RWPE2 (cell line): Measurements from ENCODE around the gene NUP214.

Experiments used
- ATAC-seq: fragments of 200-7000 bp; cut with Tn5 transposase; 3 replicates; pipeline ENCODE4 v1.9.1; 2021; ENCODE audit warnings: low read depth
- DNase-seq: peaks from one replicate; pipeline ENCODE4 v3.0.0-alpha.2; 2020; ENCODE audit warnings: low spot score
- H3K27ac ChIP-seq: fragments of 450-650 bp; 2 replicates; pipeline ENCODE4 v1.5.1; 2017; ENCODE audit warnings: mild to moderate bottlenecking; ENCODE audit not compliant: poor library complexity, severe bottlenecking
- H3K27me3 ChIP-seq: fragments of 250-450 bp; sonication (Bioruptor Pico); 2 replicates; pipeline ENCODE4 v1.5.1; 2021; ENCODE audit warnings: mild to moderate bottlenecking, moderate library complexity; ENCODE audit not compliant: insufficient read depth, poor library complexity, severe bottlenecking
- H3K36me3 ChIP-seq: fragments of 250-450 bp; sonication (Bioruptor Pico); 2 replicates; pipeline ENCODE4 v1.5.1; 2020; ENCODE audit warnings: low read depth, mild to moderate bottlenecking, moderate library complexity
- H3K4me1 ChIP-seq: fragments of 250-450 bp; sonication (Bioruptor Pico); 2 replicates; pipeline ENCODE4 v1.5.1; 2021; ENCODE audit warnings: mild to moderate bottlenecking, moderate library complexity; ENCODE audit not compliant: insufficient read depth, poor library complexity, severe bottlenecking
- H3K4me3 ChIP-seq: fragments of 250-450 bp; sonication (Bioruptor Pico); 2 replicates; pipeline ENCODE4 v1.5.1; 2021; ENCODE audit warnings: mild to moderate bottlenecking, moderate library complexity; ENCODE audit not compliant: severe bottlenecking
- H3K9me3 ChIP-seq: fragments of 250-450 bp; sonication (Bioruptor Pico); 2 replicates; pipeline ENCODE4 v1.5.1; 2021; ENCODE audit warnings: mild to moderate bottlenecking, moderate library complexity; ENCODE audit not compliant: severe bottlenecking
- TF ChIP-seq, protein P1 (sequence below): fragments of 450-650 bp; IDR thresholded peaks from one replicate; pipeline ENCODE4 v1.5.1; 2017; ENCODE audit warnings: mild to moderate bottlenecking, moderate library complexity; ENCODE audit not compliant: poor library complexity, severe bottlenecking

The NUP214 gene

DNA sequence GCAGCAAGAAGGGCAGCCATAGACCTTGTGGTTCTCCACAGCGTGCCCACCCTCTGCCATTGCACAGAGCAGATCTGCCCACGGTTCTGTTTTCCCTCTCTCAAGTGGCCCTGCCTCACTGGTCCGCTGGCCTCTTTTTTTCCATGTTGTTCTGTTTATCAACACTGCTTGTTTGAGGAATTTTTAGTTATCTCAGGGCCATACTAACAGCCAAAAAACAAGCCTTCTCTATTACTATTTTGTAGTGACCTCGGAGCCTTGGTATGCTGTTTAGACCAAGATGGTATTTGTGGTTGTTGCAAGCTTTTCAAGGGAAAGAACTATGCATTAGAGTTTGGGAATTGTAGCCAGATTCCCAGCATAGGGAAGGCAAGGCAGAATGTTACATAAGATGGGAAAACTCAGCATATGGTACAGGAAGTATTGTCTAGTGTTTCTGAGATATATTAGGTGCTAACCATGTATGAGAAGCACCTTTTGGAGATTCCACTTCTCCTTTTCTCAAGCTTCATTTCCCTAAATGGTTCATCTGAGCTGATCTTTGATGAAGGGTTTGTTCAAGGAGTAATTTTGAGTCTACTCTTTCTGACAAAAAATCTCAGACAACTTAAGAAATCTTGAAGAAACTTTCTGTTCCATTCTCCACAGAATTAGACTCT is 54.3 kb downstream of the NUP214 start:
- H3K4me1 ChIP-seq, result no peaks in the 10 kb centered on the region
- no peak for DNase-seq
- H3K36me3 ChIP-seq, result peaks cover 86% of the 10 kb centered on the region
- no peaks in the 10 kb centered on the region for H3K27me3 ChIP-seq
- peaks cover 22% of the 10 kb centered on the region for H3K9me3 ChIP-seq
- TF ChIP-seq, protein P1, sequence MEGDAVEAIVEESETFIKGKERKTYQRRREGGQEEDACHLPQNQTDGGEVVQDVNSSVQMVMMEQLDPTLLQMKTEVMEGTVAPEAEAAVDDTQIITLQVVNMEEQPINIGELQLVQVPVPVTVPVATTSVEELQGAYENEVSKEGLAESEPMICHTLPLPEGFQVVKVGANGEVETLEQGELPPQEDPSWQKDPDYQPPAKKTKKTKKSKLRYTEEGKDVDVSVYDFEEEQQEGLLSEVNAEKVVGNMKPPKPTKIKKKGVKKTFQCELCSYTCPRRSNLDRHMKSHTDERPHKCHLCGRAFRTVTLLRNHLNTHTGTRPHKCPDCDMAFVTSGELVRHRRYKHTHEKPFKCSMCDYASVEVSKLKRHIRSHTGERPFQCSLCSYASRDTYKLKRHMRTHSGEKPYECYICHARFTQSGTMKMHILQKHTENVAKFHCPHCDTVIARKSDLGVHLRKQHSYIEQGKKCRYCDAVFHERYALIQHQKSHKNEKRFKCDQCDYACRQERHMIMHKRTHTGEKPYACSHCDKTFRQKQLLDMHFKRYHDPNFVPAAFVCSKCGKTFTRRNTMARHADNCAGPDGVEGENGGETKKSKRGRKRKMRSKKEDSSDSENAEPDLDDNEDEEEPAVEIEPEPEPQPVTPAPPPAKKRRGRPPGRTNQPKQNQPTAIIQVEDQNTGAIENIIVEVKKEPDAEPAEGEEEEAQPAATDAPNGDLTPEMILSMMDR, result no peak
- H3K27ac ChIP-seq, result no peak overlapping the region
- ATAC-seq, result 0 out of 3 replicates have a peak, but pooled peaks have one; percentile 33
- H3K4me3 ChIP-seq, result no peak overlapping the region

DNA sequence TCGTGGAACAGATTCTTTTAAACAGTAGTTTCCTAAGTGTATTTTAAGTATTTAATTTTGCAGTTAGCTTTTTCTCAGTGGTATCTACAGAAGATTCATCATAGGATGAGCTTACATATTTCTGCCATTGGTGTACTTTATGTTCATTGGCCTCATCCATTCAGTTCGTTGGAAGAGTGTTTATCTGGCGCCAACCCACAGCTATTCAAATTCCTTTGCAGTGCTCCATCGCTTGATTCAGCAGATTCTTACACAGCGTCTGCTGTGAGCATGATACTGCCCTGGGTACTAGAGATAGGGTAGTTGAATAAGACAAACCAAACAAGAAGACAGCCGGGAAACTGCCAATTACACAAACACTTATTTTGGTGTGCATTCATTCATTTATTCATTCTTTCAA is 55.1 kb downstream of the NUP214 start:
- DNase-seq (no peak), ATAC-seq (no peak)
- no peak overlapping the region for H3K4me3 ChIP-seq
- no peaks in the 10 kb centered on the region for H3K27me3 ChIP-seq
- no peaks in the 10 kb centered on the region for H3K4me1 ChIP-seq
- peaks cover 22% of the 10 kb centered on the region for H3K9me3 ChIP-seq
- H3K36me3 ChIP-seq, result peaks cover 86% of the 10 kb centered on the region
- TF ChIP-seq, protein P1, result no peak
- H3K27ac ChIP-seq, result no peak overlapping the region

DNA sequence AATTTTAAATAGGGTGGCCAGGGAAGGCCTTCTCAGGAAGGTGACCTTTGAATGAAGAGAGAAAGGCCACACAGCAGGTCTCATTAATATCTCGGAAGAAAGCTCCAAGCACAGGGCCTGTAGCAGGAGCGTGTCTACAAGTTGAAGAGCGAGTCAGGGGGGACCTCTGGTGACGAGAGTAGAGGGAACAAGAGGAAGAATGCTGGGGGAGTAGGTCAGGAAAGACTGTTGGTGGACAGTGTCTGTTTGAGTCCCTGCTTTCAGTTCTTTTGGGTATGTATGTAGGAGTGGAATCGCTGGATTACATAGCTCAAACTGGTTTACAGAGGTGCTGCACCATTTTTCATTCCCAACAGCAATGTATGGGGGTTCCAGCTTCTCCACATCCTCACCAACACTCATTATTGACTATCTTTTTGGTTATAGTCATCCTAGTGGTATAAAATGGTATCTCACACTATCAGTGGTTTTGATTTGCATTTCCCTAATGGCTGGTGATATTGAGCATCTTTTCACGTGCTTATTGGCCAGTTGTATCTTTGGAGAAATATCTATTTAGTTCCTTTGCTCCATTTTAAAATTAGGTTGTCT is 55.8 kb downstream of the NUP214 start:
- no peaks in the 10 kb centered on the region for H3K4me1 ChIP-seq
- no peak overlapping the region for H3K4me3 ChIP-seq
- H3K9me3 ChIP-seq, result peaks cover 22% of the 10 kb centered on the region
- no peak overlapping the region for H3K27ac ChIP-seq
- TF ChIP-seq, protein P1, result no peak
- 0 out of 3 replicates have a peak, but pooled peaks have one; percentile 27 for ATAC-seq
- no peak for DNase-seq
- peaks cover 86% of the 10 kb centered on the region for H3K36me3 ChIP-seq
- H3K27me3 ChIP-seq, result no peaks in the 10 kb centered on the region

DNA sequence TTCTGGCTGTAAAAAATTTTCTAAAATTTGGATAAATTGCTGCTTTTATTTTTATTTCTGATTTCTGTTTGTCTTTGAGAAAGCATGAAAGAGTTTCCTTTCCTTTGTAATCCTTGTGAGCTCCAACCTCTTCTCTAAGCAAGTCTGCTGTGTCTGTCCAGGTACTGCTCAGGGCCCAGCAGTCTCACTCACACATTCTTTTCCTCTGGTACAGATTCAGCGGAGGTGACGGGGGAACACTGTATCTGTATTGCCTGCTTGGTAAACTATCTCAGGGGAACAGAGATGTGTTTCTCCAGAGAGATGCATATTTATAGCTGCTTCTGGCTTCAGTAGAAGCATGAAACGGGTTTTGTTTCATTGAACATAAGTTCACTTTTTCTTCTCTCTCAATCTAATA is 60.5 kb downstream of the NUP214 start:
- Histone ChIP-seq H3K4me1 (peaks cover 13% of the 10 kb centered on the region), H3K27ac (no peak overlapping the region), H3K9me3 (peaks cover 22% of the 10 kb centered on the region), H3K27me3 (no peaks in the 10 kb centered on the region), H3K36me3 (peaks cover 73% of the 10 kb centered on the region), H3K4me3 (no peak overlapping the region)
- TF ChIP-seq, protein P1, result no peak
- no peak for DNase-seq
- ATAC-seq, result no peak

DNA sequence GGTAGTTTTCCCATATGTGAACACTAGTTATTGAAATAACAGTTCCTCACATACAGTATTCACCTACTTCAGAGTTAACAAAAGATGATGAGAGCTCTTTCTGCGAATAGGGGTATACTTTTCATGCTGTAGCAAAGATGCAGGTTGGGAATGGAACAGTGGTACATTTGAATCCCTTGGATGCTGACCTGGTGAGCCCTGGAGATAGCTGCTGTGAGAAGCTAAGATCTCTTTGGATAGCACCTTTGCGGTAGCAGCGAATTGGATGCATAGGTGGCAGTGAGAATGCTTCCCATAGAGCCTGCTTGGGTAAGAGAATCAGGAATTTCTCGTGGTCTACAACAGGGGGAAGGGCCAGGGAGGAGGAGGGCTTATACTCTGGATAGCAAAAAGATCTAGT is 61.2 kb downstream of the NUP214 start:
- TF ChIP-seq, protein P1, result no peak
- H3K27ac ChIP-seq, result no peak overlapping the region
- peaks cover 20% of the 10 kb centered on the region for H3K9me3 ChIP-seq
- DNase-seq (no peak), ATAC-seq (no peak)
- H3K4me1 ChIP-seq, result peaks cover 13% of the 10 kb centered on the region
- H3K36me3 ChIP-seq, result peaks cover 78% of the 10 kb centered on the region
- H3K4me3 ChIP-seq, result no peak overlapping the region
- H3K27me3 ChIP-seq, result no peaks in the 10 kb centered on the region
